GM21367 (cell line): ENCODE data around the gene SF3B3.

ENCODE experiments used
- ATAC-seq: cut with Tn5 transposase; IDR thresholded peaks from one replicate; pipeline ENCODE4 v1.9.1; 2021; ENCODE audit not compliant: unreplicated experiment

SF3B3 gene

DNA sequence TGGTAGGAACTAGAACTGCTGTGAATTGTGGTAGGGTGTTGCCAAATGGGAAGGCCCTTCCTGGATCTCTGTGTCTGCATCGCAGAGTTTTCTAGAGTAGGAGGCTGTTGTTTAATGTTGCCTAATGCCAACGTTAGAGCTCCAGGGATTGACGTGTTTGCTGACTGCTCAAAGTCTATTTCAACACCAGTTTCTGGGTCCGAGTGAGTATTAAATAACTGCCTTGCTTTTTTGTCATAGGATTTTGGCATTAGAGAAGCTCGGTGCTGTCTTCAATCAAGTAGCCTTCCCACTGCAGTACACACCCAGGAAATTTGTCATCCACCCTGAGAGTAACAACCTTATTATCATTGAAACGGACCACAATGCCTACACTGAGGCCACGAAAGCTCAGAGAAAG is 40.0 kb downstream of the SF3B3 start:
- ATAC-seq, result no peak

DNA sequence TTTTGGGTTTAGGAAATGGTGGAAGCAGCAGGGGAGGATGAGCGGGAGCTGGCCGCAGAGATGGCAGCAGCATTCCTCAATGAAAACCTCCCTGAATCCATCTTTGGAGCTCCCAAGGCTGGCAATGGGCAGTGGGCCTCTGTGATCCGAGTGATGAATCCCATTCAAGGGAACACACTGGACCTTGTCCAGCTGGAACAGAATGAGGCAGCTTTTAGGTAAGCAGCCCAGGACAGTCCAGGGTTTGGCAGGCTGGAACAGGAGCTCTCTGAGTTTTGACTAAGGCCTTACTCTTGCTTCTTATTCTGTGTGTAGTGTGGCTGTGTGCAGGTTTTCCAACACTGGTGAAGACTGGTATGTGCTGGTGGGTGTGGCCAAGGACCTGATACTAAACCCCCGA is 41.4 kb downstream of the SF3B3 start:
- no peak for ATAC-seq

DNA sequence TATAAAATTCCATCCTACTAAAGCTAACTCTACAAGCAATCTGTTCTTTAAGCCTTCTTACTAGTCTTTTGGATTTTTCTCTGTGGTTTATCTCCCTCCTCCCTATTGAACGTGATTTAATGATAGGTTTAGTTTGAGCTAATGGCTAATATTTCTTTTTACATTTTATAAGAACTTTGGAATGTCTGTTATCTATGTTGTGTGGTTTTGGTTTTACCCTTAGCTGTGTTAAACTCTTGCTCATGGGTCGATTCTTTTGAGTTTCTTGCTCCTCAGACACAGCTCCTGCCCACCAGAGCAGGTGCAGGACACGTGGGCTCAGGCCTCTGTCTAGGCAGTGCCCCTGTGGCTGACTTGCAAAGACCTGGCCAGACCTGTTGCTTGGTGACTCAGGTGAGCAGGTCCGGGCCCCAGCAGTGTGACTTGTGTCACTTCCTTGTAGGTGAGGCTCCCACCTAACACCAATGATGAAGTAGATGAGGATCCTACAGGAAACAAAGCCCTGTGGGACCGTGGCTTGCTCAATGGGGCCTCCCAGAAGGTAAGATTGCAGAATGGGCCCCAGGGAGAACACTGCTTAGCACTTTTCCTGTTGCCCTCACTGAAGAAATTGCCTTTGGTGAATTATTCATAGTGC is 45.1 kb downstream of the SF3B3 start:
- ATAC-seq, result no peak

DNA sequence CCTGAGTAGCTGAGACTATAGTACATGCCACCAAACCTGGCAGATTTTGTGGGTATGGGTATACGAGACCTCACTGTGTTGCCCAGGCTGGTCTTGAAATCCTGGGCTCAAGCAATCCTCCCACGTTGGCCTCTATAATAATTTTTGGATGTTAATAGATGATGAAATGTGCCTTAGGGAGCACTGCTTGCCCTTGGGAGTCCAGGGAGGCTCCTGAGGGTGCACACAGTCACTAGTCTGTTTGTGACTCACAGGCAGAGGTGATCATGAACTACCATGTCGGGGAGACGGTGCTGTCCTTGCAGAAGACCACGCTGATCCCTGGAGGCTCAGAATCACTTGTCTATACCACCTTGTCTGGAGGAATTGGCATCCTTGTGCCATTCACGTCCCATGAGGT is 46.1 kb downstream of the SF3B3 start:
- no peak for ATAC-seq

DNA sequence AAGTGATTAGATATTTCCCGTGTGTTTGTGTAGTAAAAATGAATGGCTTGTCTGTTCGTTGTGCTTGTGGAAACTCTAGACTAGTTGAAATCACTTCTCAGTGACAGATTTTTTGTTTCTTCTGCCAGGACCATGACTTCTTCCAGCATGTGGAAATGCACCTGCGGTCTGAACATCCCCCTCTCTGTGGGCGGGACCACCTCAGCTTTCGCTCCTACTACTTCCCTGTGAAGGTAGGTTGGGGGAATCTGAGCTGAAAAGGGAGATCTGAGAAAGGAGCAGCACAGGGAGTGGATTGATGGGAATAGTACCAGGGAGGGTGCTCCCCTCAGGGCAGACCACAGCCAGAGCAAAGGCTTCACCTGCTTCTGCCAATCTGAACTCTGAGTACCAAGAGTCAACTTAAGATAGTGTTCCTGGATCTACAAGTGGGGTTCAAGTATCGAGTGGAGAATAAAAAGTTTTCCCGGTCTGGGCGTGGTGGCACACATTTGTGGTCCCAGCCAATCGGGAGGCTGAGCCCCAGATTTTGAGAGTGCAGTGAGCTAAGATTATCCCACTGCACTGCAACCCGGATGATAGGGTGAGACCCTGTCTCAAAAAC is 47.5 kb downstream of the SF3B3 start:
- ATAC-seq, result no peak

DNA sequence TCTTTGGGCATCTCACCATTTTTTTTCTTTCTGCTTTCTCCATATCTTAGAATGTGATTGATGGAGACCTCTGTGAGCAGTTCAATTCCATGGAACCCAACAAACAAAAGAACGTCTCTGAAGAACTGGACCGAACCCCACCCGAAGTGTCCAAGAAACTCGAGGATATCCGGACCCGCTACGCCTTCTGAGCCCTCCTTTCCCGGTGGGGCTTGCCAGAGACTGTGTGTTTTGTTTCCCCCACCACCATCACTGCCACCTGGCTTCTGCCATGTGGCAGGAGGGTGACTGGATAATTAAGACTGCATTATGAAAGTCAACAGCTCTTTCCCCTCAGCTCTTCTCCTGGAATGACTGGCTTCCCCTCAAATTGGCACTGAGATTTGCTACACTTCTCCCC is 48.0 kb downstream of the SF3B3 start:
- ATAC-seq, result no peak

DNA sequence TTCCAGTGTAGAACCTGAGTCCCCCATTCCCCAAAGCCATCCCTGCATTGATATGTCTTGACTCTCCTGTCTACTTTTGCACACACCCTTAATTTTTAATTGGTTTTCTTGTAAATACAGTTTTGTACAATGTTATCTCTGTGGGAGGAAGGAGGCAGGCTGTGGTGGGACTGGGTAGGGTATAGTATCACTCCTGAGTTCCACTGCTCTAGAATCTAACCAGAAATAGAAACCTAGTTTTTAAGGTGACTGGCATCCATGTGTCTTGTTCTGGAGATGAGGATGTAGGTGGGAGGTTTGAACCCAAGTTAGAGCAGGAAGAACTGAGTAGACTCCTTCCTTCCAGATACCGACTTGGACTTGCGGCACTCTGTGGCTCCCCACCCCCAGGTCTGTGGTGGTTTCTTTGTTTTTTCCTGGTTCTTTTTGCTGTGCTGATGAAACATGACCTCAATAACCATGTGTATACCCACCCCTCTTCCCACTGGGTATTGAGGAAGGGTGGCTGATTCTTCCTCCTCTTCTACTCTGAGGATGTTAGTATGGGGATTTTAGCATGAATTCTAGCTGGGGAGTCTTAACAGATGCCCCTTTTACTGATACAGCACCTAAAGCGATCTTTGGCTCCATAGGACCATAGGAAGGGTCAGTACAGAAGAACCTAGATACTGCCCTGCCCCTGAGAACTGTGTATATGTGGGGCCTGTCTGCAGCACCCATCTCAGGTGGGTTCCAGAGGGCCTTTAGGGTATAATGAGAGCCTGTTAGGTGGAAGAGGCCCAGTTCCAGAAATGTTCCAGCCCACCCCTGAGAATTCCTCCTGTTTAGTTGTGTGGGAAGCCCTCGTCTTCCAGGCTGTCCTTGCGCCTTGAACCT is 48.7 kb downstream of the SF3B3 start:
- ATAC-seq, result no peak

DNA sequence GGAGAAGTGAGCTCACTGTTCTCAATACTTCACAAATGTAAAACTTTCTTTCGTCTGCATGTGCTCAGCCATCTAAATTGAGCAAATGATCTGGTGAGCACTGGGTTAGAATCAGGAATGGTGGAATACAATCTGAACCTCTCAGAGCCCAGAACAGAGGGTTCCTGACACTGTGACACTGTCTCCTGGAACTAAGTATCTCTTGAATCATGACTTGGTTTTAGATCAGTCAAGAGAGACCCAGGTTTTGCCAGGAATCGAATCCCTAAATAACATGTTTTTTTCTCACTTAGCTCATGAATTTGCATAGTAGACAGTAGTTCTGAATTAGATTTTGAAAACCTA is 49.3 kb downstream of the SF3B3 start:
- no peak for ATAC-seq

DNA sequence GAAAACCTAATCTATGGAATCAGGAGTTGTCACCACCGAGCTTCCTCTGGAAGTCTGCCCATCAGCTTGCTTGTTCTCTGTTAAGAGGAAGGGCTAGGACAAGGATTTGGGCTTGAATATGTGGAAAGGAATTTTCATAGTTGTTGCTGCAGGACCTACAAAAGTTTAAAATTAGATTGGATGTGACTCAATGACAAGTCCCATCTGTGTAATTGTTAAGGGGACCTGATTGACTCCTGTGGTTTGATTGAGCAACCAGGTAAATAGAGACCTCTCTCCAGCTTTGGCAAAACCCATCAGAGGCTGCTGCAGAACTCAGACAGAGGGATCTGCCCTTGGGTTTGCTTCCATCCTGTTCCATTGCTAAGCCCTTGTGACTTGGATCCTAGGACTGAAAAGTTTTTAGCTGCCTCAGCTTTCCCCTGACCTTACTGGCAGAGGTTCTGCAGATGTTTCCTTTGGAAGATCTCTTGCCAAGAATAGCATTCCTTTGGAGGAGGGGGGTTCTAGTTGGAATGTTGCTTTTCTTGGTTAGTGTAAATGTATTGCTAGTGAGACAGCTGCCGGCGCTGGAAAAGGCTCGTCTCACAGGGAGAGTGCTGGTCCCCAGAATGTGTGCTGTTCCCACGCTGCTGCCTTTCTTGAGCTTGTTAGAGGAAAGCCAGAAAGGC is 50.0 kb downstream of the SF3B3 start:
- no peak for ATAC-seq

DNA sequence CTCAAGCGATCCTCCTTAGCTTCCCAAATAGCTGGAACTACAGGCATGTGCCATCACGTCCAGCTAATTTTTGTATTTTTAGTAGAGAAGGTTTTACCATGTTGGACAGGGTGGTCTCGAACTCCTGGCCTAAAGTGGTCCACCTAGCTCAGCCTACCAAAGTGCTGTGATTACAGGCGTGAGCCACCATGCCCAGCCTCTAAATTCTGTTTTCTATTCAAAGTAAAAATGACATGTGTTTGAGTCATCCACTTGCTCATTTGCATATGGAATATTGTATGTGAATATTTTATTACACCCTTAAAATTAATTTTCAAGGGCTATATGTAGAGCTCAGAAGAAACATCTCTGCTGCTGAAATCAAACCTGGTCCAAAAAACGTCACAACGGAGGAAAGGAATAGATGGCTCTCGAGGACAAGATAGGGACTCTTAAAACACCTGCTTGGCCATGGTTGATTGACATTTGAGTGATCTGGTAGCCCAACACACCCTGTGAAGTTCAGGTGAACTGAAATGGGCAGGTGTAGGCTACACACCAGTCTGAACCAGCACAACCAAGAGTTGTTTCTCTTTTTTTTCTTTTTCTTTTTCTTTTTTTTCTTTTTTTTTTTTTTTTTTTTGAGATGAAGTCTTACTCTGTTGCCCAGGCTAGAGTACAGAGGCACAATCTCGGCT is 51.1 kb downstream of the SF3B3 start:
- no peak for ATAC-seq

DNA sequence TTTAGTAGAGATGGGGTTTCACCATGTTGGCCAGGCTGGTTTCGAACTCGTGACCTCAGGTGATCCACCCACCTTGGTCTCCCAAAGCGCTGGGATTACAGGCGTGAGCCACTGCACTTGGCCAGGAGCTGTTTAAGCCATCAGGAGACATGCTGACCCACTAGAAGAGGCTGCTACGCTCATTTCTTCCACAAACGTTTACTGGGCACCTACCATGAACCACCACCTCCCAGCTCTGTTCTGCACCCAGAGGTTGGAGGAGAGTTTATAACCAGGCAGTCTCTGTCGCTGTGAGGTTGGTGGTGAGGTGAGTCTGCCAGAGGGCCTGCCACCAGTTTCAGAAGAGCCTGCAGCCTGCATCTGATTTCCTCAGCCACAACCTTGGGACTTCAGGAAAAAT is 51.8 kb downstream of the SF3B3 start:
- ATAC-seq, result no peak

DNA sequence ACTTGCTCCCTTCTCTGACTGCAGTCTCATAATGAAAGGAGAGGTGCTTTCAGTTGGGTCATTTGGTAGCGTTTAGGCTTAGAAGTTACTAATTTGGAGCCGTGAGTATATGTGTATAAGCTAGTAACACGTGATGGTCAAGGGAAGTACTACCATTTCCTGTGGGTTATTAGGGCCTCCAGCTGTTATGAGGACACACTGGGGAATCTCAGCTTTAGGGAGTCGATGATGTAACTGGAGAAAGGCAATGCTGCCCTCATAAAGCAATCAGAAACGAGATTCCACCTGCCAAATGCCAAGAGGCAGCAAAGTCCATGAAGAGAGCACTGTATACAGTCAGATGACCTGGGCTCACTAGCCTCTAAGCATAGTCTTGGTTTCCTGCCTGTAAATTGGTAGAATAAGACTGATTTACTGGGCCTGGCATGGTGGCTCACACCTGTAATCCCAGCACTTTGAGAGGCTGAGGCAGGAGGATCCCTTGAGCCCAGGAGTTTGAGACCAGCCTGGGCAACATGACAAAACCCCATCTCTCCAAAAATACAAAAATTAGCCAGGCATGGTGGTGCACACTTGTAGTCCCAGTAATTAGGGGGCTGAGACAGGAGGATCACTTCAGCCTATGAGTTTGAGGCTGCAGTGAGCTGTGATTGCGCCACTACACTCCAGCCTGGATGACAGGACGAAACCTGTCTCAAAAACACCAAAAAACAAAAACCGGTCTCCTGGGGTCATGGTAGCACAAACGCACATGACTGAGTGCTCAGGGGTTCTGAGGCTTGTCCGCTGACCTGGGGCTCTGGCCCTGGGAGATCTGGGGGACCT is 53.0 kb downstream of the SF3B3 start:
- ATAC-seq, result peak; percentile 52

DNA sequence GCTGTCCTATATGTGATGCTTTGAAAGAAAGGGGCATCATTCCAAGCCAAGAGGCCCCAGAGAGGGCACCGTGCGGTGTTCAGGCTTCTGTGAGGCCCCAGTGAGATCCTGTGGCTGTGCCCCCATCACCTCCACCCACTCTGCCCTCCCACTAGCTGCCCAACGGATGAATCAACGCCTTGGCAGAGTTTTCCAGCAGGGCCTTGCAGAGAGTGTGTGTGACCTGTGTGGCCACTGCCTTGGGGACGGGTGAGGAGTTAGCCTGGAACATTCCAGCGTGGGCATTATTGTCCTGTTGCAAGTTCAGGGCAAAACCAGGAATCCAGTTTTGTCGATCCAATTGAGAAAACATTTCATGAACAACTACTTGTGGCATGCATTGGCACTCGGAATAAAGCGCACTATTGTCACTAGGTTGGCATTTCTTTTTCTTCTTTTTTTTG is 53.7 kb downstream of the SF3B3 start:
- no peak for ATAC-seq

DNA sequence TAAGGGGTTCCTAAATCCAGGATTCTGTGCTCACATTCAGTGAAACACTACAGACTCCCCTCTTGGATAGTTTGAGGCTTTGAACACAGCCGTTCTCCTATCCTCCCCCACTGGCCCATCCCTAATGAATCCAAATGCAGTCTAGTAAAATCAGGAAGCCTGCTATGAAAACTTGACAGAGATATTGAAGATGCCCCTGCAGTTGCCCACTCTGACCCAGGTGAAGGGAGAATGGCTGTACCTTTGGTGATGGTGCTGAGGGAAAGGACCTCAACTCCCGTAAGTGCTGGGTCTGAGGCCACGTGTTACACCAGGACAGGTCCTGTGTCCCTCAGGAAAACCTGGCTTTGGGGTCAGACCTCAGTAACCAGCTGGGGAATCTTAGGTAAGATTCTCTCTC is 54.4 kb downstream of the SF3B3 start:
- ATAC-seq, result no peak

DNA sequence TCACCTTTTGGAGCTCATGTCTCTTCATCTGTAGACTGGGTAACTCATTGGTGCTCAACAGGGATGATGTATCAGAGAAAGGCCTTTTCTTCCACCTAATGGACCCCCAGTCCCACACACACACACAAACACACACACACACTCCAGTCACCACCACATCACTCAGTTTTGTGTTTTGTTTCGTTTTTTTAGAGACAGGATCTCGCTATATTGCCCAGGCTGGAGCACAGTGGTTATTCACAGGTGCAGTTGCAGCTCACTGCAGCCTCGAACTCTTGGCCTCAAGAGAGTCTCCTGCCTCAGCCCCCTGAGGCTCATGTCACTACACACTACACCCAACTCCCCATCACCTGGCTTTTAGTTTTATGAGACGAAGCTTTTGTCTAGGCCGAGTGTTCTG is 55.6 kb downstream of the SF3B3 start:
- ATAC-seq, result no peak

DNA sequence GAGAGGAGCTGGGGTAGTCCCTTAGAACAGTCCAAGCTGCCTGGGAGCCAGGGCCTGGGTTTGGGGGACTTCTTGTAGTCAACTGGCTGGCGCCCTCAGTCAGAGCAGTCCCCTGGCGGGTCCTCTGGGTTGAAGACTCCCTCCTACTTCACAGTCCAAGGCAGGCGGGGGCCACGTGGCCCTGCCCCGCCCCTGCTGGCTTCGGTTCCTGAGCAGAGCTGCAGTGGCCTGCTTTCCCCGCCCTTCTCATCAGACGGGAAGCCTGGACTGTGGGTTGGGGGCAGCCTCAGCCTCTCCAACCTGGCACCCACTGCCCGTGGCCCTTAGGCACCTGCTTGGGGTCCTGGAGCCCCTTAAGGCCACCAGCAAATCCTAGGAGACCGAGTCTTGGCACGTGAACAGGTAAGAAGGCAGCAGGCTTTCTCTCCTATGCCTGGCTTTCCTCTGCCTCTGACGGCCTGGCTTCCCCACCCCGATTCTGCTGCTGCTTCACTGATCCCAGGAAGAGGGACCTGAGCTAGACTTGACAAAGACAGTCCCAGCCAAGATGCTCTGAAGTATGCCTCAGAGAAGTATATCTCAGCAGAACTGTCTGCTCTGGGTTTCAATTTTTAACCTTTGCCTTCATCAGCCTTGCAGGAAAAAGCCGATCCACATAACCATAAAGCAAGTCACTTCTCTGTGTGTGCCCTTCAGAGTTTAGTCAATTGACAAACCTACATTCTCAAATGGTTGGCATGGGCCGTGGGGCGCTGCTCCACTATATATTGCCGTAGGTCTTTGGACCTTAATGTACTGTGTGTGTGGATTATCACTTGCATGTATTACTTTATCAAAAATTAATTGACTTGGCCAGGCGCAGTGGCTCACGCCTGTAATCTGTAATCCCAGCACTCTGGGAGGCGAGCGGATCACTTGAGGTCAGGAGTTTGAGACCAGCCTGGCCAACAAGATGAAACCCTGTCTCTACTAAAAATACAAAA is 56.3 kb downstream of the SF3B3 start:
- no peak for ATAC-seq

DNA sequence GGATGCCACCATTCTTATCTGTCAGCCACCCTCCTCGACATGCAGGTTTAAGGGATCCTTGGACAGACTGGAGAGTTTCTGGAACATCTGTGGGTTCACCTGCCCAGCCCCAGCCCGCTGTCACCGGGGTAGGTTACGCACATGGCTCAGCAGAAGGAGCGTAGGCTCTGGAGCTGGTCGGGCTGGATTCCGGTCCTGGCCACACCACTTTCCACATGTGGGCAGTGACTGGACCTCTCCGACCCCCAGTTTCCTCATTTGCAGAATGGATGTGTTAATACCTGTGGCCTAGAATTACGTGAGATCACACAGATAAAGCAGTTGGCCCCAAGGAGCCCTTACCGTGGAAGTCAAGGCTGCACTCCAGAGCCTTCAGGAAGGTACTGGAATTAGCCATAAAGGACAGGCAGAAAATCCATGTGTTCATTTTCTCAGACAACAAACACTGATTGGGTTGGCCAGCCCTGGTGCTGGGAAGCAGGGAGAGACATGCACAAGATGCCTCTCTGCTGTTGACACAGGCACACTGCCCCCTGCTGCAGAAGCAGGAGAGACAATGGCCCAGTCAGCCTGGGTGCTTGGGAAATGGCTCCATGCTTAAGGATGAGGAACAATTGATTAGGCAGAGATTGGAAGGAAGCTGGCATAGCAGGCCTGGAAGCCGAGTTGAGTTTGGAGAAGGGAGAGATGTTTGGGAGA is 58.8 kb downstream of the SF3B3 start:
- ATAC-seq, result no peak

DNA sequence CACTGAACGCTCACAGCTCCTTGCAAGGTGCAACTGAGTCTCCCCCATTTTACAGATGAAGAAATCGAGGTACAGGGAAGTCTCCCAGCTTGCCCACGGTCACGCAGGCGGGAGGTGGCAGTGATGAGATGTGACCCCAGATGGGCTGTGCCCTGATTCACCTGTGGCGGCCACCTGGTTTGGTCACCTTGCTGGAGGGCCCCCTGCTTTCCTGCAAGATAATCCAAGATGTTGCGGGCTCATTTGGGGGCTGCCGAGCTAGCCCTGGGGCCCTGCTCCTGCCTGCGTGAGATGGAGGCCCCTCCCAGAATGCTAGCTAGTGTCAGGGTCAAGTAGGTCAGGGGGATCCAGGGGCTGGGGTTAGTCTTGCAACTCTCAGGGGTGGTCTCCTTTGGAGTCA is 63.1 kb downstream of the SF3B3 start:
- no peak for ATAC-seq

DNA sequence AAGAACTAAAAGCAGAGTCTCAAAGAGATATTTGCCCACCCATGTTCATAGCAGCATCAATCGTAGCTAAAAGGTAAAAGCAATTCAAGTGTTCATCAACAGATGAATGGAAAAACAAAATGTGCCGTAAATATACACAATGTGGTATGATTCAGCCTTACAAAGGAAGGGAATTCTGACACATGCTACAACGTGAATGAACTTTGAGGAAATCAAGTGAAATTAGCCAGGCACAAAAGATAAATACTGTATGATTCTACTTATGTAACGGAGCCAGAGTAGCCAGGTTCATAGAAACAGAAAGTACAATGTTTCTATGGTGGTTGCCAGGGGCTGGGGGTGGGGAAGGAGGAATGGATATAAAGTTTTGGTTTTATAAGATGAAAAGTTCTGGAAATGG is 64.9 kb downstream of the SF3B3 start:
- ATAC-seq, result no peak
